ENCODE measurements around the gene FRG1. TPM values are rescaled to one million over a fixed set of nuclear protein-coding genes. Genes with fewer than 3 reads are reported as not detected.
"Not testable (repeated sequence)": the region's sequence is repeated elsewhere in the genome, so short reads cannot be mapped to it uniquely, and the experiment has no call there.

FRG1 gene
- total and polyA plus RNA-seq, 10 donors, result 34.2 to 55.3 (median 41.9) TPM

GRCh38 chr4:189974056-189974455 is 33.4 kb downstream of the FRG1 start:
- 40 to 45% (median 44%) methylated on average over 5 of the region's 5 CpGs for WGBS, 5 donors
- H3K27ac ChIP-seq, result no peak overlapping the region

DNA sequence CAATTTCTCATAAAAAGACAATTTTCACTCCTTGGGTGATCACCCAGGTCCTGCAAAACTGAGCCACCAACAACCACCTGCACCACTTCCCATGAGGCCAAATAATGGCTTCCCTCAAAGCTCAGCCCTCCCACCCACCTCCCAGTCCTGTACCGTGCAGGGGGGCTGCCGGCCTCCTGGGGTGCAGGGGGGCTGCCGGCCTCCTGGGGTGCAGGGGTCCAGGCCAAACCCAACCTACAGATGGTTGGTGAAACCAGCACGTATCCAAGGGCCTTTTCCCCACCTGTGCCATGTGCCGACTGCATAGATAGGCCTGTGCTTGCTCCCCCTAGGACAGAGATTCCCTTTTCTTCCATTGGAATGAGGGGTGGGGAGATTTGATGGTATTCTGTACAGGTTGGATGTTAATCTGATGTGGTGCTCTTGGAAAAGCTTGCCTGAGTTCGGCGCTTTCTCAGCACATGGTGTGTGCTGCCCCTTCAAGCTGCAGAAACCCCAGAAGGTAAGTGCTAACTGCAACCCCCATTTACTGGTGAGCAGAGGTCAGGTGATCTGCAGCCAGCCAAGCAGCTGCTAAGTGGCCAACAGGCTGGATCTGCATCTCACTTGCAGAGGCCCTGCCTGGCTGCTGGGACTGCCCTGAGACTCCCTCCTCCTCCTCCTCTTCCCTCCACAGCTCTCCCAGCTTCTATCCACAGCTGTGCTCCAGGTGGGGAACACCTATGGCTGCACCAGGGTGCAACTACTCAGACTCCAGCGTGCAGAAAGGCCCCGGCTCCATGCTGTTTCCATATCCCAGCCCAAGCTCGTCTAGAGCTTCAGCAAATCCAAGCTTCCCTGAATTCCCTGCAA is 38.8 kb downstream of the FRG1 start:
- TF ChIP-seq CTCF (IDR thresholded peaks at IDR 0.05 in 8 of 11, conservative IDR thresholded peaks at IDR 0.05 in 3 of 11) (no peak), POLR2AphosphoS5 (IDR thresholded peaks at IDR 0.05) (no peak), POLR2A (IDR thresholded peaks at IDR 0.05) (no peak)
- Histone ChIP-seq H3K27ac (no peak overlapping the region), H3K36me3 (no peaks in the 10 kb centered on the region), H3K27me3 (replicated peaks in 1 of 7) (no peaks in the 10 kb centered on the region), H3K9me3 (no peaks in the 10 kb centered on the region), H3K4me3 (no peak overlapping the region), H3K4me1 (no peaks in the 10 kb centered on the region)
- 54 to 70% (median 68%) methylated on average over 10 of the region's 10 CpGs for WGBS, 5 donors
- intact Hi-C loops (cut with DNase I; ENCODE audit: low total_unique reads), result no loop called here
- no peak for DNase-seq

More at GRCh38 chr4:189974056-189974455, 33.4 kb downstream of the FRG1 start:
- H3K27me3 ChIP-seq (replicated peaks in 1 of 7), result no peaks in the 10 kb centered on the region
- no peak for TF ChIP-seq POLR2AphosphoS5 (IDR thresholded peaks at IDR 0.05)
- TF ChIP-seq CTCF (IDR thresholded peaks at IDR 0.05 in 8 of 11, conservative IDR thresholded peaks at IDR 0.05 in 3 of 11), result no peak
- no peak for TF ChIP-seq POLR2A (IDR thresholded peaks at IDR 0.05)
- intact Hi-C loops (cut with DNase I; ENCODE audit: low total_unique reads), result no loop called here
- no peaks in the 10 kb centered on the region for H3K36me3 ChIP-seq
- H3K4me3 ChIP-seq, result no peak overlapping the region
- no peak for DNase-seq
- H3K4me1 ChIP-seq, result no peaks in the 10 kb centered on the region
- H3K9me3 ChIP-seq, result peaks cover 0 to 5% (median 0%) of the 10 kb centered on the region in 8 donors

DNA sequence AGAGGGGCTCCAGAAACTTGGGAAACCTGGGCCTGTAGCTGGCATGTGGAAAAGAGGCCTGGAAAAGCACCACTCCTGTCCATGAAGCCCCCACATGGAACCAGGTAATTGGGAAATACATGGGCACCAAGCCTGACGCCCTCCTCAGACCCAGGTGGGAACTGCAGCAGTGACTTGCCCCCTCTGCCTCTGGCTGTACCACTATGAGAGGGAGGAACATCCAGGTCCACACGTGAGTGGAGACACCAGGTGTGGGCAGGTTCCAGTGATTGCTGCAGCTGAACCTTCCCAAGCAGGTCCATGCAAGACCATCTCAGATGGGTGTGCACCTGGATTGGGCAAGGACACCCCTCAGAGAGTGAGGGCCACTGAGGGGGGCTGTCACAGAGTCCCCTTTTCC is 39.6 kb downstream of the FRG1 start:
- H3K4me3 ChIP-seq; H3K27ac ChIP-seq; H3K9me3 ChIP-seq; H3K27me3 ChIP-seq (replicated peaks in 1 of 7); H3K4me1 ChIP-seq; intact Hi-C loops (cut with DNase I; ENCODE audit: low total_unique reads); DNase-seq; H3K36me3 ChIP-seq: not testable (repeated sequence)
- WGBS, 5 donors, result 20 to 72% (median 53%) methylated on average over 1 to 2 of the region's 2 CpGs

DNA sequence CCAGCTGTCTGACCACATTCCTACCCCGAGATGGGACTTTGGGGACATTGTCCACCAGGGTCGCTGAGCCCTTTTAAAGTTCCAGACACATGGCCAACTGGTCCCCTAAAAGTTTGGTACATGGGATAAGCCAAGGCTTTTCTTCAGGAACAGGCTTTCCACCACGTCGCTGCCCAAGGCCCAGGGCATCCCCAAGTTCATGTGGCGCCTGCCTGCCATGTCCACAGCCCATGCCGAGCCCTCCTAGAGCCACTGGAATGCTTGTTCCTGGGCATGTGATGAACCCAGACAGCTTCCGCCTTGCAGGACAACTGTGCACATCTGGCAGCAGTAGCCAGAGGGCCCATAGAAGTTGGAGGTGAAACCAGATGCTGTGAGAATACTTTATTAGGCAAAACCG is 41.3 kb downstream of the FRG1 start:
- 82 to 90% (median 86%) methylated on average over 8 of the region's 8 CpGs for WGBS, 5 donors
- TF ChIP-seq POLR2AphosphoS5 (IDR thresholded peaks at IDR 0.05), result no peak
- no peak for TF ChIP-seq POLR2A (IDR thresholded peaks at IDR 0.05)
- TF ChIP-seq CTCF (IDR thresholded peaks at IDR 0.05 in 8 of 11, conservative IDR thresholded peaks at IDR 0.05 in 3 of 11), result no peak
- DNase-seq, result no peak

DNA sequence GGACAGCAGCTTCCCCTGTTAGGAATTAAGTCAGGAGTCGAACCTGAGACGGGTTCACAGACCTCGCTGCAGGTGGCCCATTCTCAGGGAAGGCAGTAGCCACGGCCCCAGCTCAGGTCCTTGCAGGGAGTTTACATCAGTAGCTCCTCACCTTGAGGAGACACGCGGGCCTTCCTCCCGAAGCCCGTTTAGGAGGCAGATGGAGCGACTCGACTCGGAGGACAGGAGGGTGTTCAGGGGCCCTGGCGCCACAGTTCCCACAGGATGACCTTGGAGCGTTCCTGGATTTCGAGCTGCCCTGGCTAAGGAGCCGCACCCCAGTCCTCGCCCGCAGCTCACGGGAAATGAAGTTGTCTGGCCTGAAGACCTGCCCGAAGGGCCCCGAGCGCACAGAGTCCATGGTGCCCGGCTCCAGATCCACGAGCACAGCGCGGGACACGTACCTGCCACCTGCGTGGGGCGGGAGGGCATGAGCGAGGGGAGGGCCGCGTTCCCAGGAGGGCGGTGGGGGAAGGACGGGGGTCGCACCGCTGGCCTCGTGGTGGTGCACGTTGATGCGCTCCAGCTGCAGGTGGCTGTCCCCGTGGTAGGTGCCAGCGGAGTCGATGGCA is 43.3 kb downstream of the FRG1 start:
- H3K4me3 ChIP-seq; H3K36me3 ChIP-seq; DNase-seq; H3K9me3 ChIP-seq; H3K4me1 ChIP-seq; intact Hi-C loops (cut with DNase I; ENCODE audit: low total_unique reads); H3K27me3 ChIP-seq (replicated peaks in 1 of 7); H3K27ac ChIP-seq: not testable (repeated sequence)
- 85 to 96% (median 91%) methylated on average over 4 to 41 of the region's 41 CpGs for WGBS, 5 donors

More for the DNA sequence above, 41.3 kb downstream of the FRG1 start:
- Histone ChIP-seq H3K36me3 (no peaks in the 10 kb centered on the region), H3K9me3 (no peaks in the 10 kb centered on the region), H3K27ac (no peak overlapping the region), H3K4me3 (no peak overlapping the region), H3K4me1 (no peaks in the 10 kb centered on the region), H3K27me3 (replicated peaks in 1 of 7) (no peaks in the 10 kb centered on the region)
- intact Hi-C loops (cut with DNase I; ENCODE audit: low total_unique reads), result no loop called here

- H3K27me3 ChIP-seq (replicated peaks in 1 of 7); intact Hi-C loops (cut with DNase I; ENCODE audit: low total_unique reads); DNase-seq; H3K27ac ChIP-seq; H3K36me3 ChIP-seq; H3K4me1 ChIP-seq; H3K4me3 ChIP-seq; H3K9me3 ChIP-seq: not testable (repeated sequence)
- WGBS, 5 donors, result 74 to 97% (median 80%) methylated on average over 6 to 31 of the region's 31 CpGs
Measured at GRCh38 chr4:189984661-189985060, 44.0 kb downstream of the FRG1 start.

- H3K27ac ChIP-seq; H3K9me3 ChIP-seq; H3K27me3 ChIP-seq (replicated peaks in 1 of 7); H3K4me3 ChIP-seq; intact Hi-C loops (cut with DNase I; ENCODE audit: low total_unique reads); H3K4me1 ChIP-seq; DNase-seq; H3K36me3 ChIP-seq: not testable (repeated sequence)
- 52 to 73% (median 60%) methylated on average over 3 to 4 of the region's 4 CpGs for WGBS, 5 donors
Measured at GRCh38 chr4:189985651-189986243, 45.1 kb downstream of the FRG1 start.

Data from spleen (tissue), 11 donors.